Neural crest cell (in vitro differentiated cells): ENCODE data around the gene NR1H3. TPM values are rescaled to one million over a fixed set of nuclear protein-coding genes. Genes with fewer than 3 reads are reported as not detected.

Source experiments
- DNase-seq: peaks from one replicate; pipeline ENCODE4 v3.0.0; 2021; ENCODE audit warnings: low read depth, mixed read lengths, low spot score
- H3K27ac Mint-ChIP-seq: one replicate; pipeline ENCODE4 v1.8.0; 2021; ENCODE audit warnings: mild to moderate bottlenecking, mixed read lengths; ENCODE audit not compliant: unreplicated experiment
- H3K27me3 Mint-ChIP-seq: 2 replicates; pipeline ENCODE4 v1.8.0; 2021; ENCODE audit warnings: low read depth, mild to moderate bottlenecking, mixed read lengths
- H3K36me3 Mint-ChIP-seq: 2 replicates; pipeline ENCODE4 v1.8.0; 2021; ENCODE audit warnings: low read depth, mild to moderate bottlenecking, mixed read lengths
- H3K4me1 Mint-ChIP-seq: 2 replicates; pipeline ENCODE4 v1.8.0; 2021; ENCODE audit warnings: mixed read lengths
- H3K4me3 Mint-ChIP-seq: one replicate; pipeline ENCODE4 v1.8.0; 2021; ENCODE audit warnings: mild to moderate bottlenecking, mixed read lengths
- H3K9me3 Mint-ChIP-seq: 2 replicates; pipeline ENCODE4 v1.8.0; 2021; ENCODE audit warnings: mixed read lengths
- CTCF ChIP-seq: fragments of 200-600 bp; sonication (generic); conservative IDR thresholded peaks from 2 replicates; pipeline ENCODE4 v1.5.0; 2021; ENCODE audit warnings: antibody characterized with exemption, mild to moderate bottlenecking
- total RNA-seq: library from RNA; stranded (reverse); gene quantifications from 2 replicates; pipeline ENCODE4 v1.2.1, GENCODE V29; 2021

NR1H3 gene
- total RNA-seq, 1 donor from 2014 or later = 15.2 TPM

- no peak overlapping the region for H3K4me3 Mint-ChIP-seq
- peaks cover 12% of the 10 kb centered on the region for H3K36me3 Mint-ChIP-seq
- no peak for TF ChIP-seq CTCF
- no peak for DNase-seq
- H3K27me3 Mint-ChIP-seq = peaks cover 4% of the 10 kb centered on the region
- no peaks in the 10 kb centered on the region for H3K9me3 Mint-ChIP-seq
- H3K4me1 Mint-ChIP-seq = peaks cover 19% of the 10 kb centered on the region
- peak overlapping the region; percentile 52 for H3K27ac Mint-ChIP-seq
Measured at GRCh38 chr11:47236482-47236881, 21.3 kb upstream of the NR1H3 start.

- Mint-ChIP-seq H3K4me1 (peaks cover 13% of the 10 kb centered on the region), H3K9me3 (no peaks in the 10 kb centered on the region), H3K4me3 (no peak overlapping the region), H3K27ac (no peak overlapping the region), H3K27me3 (peaks cover under 1% of the 10 kb centered on the region), H3K36me3 (peaks cover 20% of the 10 kb centered on the region)
- DNase-seq = no peak
- no peak for TF ChIP-seq CTCF
Measured at GRCh38 chr11:47239852-47240251, 17.9 kb upstream of the NR1H3 start.

GRCh38 chr11:47241841-47242301 lies 15.9 kb upstream of the NR1H3 start:
- H3K4me1 Mint-ChIP-seq = peaks cover 10% of the 10 kb centered on the region
- H3K27ac Mint-ChIP-seq = peak overlapping the region; percentile 7
- TF ChIP-seq CTCF = no peak
- H3K36me3 Mint-ChIP-seq = peaks cover 20% of the 10 kb centered on the region
- no peak for DNase-seq
- H3K27me3 Mint-ChIP-seq = no peaks in the 10 kb centered on the region
- peak overlapping the region; percentile 0 for H3K4me3 Mint-ChIP-seq
- no peaks in the 10 kb centered on the region for H3K9me3 Mint-ChIP-seq

GRCh38 chr11:47242596-47243192 lies 15.1 kb upstream of the NR1H3 start:
- no peak for DNase-seq
- Mint-ChIP-seq H3K36me3 (peaks cover 19% of the 10 kb centered on the region), H3K27ac (no peak overlapping the region)

GRCh38 chr11:47243454-47243853 lies 14.3 kb upstream of the NR1H3 start:
- Mint-ChIP-seq H3K4me1 (peaks cover 9% of the 10 kb centered on the region), H3K9me3 (no peaks in the 10 kb centered on the region), H3K4me3 (peak overlapping the region; percentile 57), H3K27me3 (no peaks in the 10 kb centered on the region), H3K36me3 (peaks cover 16% of the 10 kb centered on the region), H3K27ac (no peak overlapping the region)
- DNase-seq = no peak
- TF ChIP-seq CTCF = no peak

More at GRCh38 chr11:47242596-47243192, 15.1 kb upstream of the NR1H3 start:
- no peaks in the 10 kb centered on the region for H3K9me3 Mint-ChIP-seq
- no peaks in the 10 kb centered on the region for H3K27me3 Mint-ChIP-seq
- peaks cover 6% of the 10 kb centered on the region for H3K4me1 Mint-ChIP-seq
- no peak for TF ChIP-seq CTCF
- H3K4me3 Mint-ChIP-seq = peak overlapping the region; percentile 57
